Measurements from ENCODE around the gene PYM1. TPM values are rescaled to one million over a fixed set of nuclear protein-coding genes. Genes with fewer than 3 reads are reported as not detected.

Gene PYM1
- total and polyA plus RNA-seq, 2 of the 4 experiments (the other 2 are of a cell fraction): 26.5 to 27.8 TPM

- ATAC-seq (ENCODE audit: low read depth): peak; percentile 48; the same call in 1 of the 2 replicates
Observed at GRCh38 chr12:55874443-55874842, 53.3 kb downstream of the PYM1 start.

More at GRCh38 chr12:55874443-55874842, 53.3 kb downstream of the PYM1 start:
- H3K4ac ChIP-seq (ENCODE audit: low read depth, low read length): no peak overlapping the region
- WGBS, 2 experiments (ENCODE audit: extremely low coverage in 2 of 2, insufficient read length in 1 of 2): 67% methylated on average over 1 of the region's 2 CpGs; no CpG with 5 or more reads in 1 of the 2 experiments
- H3K4me1 ChIP-seq (ENCODE audit: control insufficient read depth, insufficient read depth, low read length): no peaks in the 10 kb centered on the region
- H3K36me3 ChIP-seq (ENCODE audit: control insufficient read depth, insufficient read depth, low read length): no peaks in the 10 kb centered on the region
- no peaks in the 10 kb centered on the region for H3K9me1 ChIP-seq (ENCODE audit: insufficient read depth, low read length)
- dilution Hi-C loops (cut with HindIII; ENCODE audit: low sequenced_read_pairs, unreplicated experiment) (no loop called here), intact Hi-C loops (cut with micrococcal nuclease) (loop anchor here (5.0 kb wide), 1 partner anchor 33 kb away; no protein-coding TSS in a partner anchor), in situ Hi-C loops (cut with MboI; ENCODE audit: low sequenced_read_pairs) (no loop called here)
- no peak overlapping the region for H4K8ac ChIP-seq (ENCODE audit: low read depth in 2 of 2, low read length in 2 of 2)
- H3K9ac ChIP-seq (ENCODE audit: low read depth, low read length): no peak overlapping the region
- no peak overlapping the region for H2AK9ac ChIP-seq (replicated peaks; ENCODE audit: low read depth, low read length, poor library complexity)
- peak; percentile 47; the same call in 1 of the 2 replicates for TF ChIP-seq MAFK (IDR thresholded peaks at IDR 0.05; ENCODE audit: low read depth, low read length)
- TF ChIP-seq RFX5 (IDR thresholded peaks at IDR 0.05; ENCODE audit: low read depth, low read length): no peak
- TF ChIP-seq ELK1 (IDR thresholded peaks at IDR 0.05; ENCODE audit: borderline replicate concordance, low read depth, low read length): no peak
- TF ChIP-seq RAD21 (IDR thresholded peaks at IDR 0.05; ENCODE audit: low read length): no peak
- TF ChIP-seq CHD1 (IDR thresholded peaks at IDR 0.05; ENCODE audit: low read depth, low read length): no peak
- no peaks in the 10 kb centered on the region for H4K20me1 ChIP-seq (ENCODE audit: insufficient read depth, low read length)
- ChIA-PET POLR2A (ENCODE audit: unreplicated experiment) (no interaction called here), CTCF (no interaction called here)
- no TSS peak for BruUV-seq (replicated peaks)
- H3K23ac ChIP-seq (ENCODE audit: low read depth, low read length): no peak overlapping the region
- no peaks in the 10 kb centered on the region for H3K9me3 ChIP-seq (ENCODE audit: control insufficient read depth, insufficient read depth, low read length)
- no peak overlapping the region for H2BK5ac ChIP-seq (ENCODE audit: low read depth, low read length, poor library complexity, severe bottlenecking)
- no peak overlapping the region for H3K56ac ChIP-seq (ENCODE audit: extremely low read depth, insufficient read depth, low read length)
- no peak overlapping the region for H2BK15ac ChIP-seq (ENCODE audit: low read depth, low read length)
- H2AFZ ChIP-seq (replicated peaks; ENCODE audit: low read length, poor library complexity): no peak overlapping the region
- no peak overlapping the region for H2AK5ac ChIP-seq (ENCODE audit: low read depth, low read length)
- H3K14ac ChIP-seq (replicated peaks; ENCODE audit: low read depth, low read length): no peak overlapping the region
- H2BK20ac ChIP-seq (ENCODE audit: low read depth, low read length): no peak overlapping the region
- no peaks in the 10 kb centered on the region for H3K79me1 ChIP-seq (ENCODE audit: low read depth in 1 of 2, low read length in 2 of 2)
- no peak overlapping the region for H3K27ac ChIP-seq (ENCODE audit: insufficient read depth, low read length)
- no peak overlapping the region for H4K5ac ChIP-seq (ENCODE audit: low read depth, low read length)
- H4K91ac ChIP-seq (ENCODE audit: insufficient read depth, low read depth, low read length): no peak overlapping the region
- no peak overlapping the region for H2BK120ac ChIP-seq (ENCODE audit: low read depth, low read length)
- H3K4me3 ChIP-seq (ENCODE audit: insufficient read depth, low read depth, low read length): no peak overlapping the region
- H3K27me3 ChIP-seq (ENCODE audit: control insufficient read depth, insufficient read depth, low read length): no peaks in the 10 kb centered on the region
- no peak overlapping the region for H3K4me2 ChIP-seq (ENCODE audit: low read depth, low read length)
- DNase-seq: no peak
- H3K18ac ChIP-seq (ENCODE audit: low read depth, low read length): no peak overlapping the region

Measured in IMR-90 (cell line).